Fibroblast of pulmonary artery (primary cell): ENCODE data around the gene TMEM174.

Experiments used
- DNase-seq: peaks from one replicate; pipeline ENCODE4 v3.0.0-alpha.2; 2010; ENCODE audit warnings: low read depth
- H3K4me3 ChIP-seq: replicated peaks from 2 replicates; pipeline ENCODE4 v1.5.1; 2011; ENCODE audit warnings: low read depth, mild to moderate bottlenecking, control low read depth, low read length, moderate library complexity
- CTCF ChIP-seq: IDR thresholded peaks from 2 replicates; pipeline ENCODE4 v1.5.1; 2011; ENCODE audit warnings: mild to moderate bottlenecking, control low read depth, low read length, inconsistent platforms; ENCODE audit errors: missing control alignments

TMEM174 gene

DNA sequence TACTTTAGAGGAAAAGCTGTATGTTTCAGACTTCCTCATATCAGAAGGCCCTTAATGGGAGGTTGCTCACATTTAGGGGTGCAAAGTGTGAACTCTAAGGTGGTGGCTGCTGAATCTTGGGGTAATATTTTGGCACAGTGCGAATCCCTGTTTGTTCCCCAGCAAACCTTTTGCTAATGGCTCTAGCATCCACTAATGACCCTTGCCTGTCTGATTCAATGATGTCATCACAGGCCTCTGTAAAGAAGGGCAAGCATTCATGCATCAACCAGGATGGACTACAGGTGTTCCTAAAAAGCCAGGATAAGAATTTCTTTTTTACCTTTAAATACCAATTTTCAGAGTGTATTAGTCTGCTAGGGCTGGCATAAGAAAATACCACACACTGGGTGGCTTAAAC, 32.2 kb upstream of the TMEM174 start:
- no peak for DNase-seq
- H3K4me3 ChIP-seq = no peak overlapping the region
- no peak for TF ChIP-seq CTCF

DNA sequence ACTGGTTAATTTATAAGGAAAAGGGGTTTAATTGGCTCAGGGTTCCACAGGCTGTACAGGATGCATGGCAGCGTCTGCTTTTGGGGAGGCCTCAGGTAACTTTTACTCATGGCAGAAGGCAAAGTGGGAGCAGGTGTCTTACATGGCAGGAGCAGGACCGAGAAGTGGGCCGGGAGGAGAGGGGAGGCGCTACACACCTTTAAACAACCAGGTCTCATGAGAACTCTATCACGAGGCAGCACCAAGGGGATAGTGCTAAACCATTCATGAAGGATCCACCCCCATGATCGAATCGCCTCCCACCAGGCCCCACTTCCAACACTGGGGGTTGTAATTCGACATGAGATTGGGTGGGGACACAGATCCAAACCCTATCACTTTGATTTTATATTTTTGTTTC, 31.0 kb upstream of the TMEM174 start:
- no peak for DNase-seq
- TF ChIP-seq CTCF = no peak
- H3K4me3 ChIP-seq = no peak overlapping the region

DNA sequence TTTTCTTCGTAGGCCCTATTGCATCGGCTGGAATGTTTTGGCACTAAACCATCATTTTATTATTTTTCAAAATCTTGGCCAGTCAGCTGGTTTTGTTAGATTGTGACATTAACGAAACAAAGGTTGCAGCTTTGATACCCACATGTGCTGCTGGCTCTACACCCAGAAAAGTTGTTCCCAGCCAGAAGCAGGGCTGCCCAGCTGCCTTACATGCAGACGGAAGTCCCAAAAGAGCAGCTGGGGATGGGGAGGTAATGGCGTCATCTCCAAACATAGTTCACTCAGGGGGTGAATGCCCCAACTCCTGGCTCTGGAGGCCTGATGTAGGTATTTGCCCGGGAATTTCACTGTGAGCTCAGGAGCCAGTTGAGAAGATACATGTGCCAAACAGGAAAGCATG, 29.3 kb upstream of the TMEM174 start:
- no peak for TF ChIP-seq CTCF
- no peak overlapping the region for H3K4me3 ChIP-seq
- DNase-seq = no peak

- no peak for TF ChIP-seq CTCF
- no peak overlapping the region for H3K4me3 ChIP-seq
- no peak for DNase-seq
Measured at GRCh38 chr5:73149540-73149939, 23.5 kb upstream of the TMEM174 start.

GRCh38 chr5:73150876-73151275, 22.1 kb upstream of the TMEM174 start:
- no peak for TF ChIP-seq CTCF
- no peak overlapping the region for H3K4me3 ChIP-seq
- no peak for DNase-seq

DNA sequence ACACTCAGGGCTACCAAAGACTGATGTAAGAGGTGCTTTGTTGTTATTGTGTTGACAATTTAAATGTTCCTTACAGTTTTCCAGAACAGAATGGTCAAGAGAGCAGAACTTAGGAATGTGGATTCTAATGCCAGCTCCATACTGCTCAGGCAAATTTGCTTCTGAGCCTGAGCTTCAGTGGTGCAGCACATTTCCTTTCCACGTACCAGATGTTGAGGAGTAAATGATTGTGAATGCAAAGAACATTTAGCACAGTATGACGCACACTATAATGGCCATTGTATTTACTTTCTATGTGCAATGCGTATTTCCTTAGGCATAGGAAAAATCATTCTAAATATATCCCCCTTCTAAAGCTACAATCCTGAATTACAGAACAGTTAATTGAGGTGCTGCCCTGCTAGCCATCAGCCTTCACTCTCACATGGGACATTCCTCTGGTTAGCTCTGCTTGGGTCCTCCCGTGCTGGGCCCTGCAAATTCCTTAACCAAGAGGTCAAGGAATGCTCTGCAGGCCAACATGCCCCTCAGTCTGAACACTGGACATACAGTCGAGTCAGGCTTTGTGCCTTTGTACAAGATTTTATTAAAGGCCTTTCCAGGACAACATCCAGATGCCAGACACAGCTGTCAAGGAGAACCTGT, 21.1 kb upstream of the TMEM174 start:
- TF ChIP-seq CTCF = no peak
- no peak for DNase-seq
- no peak overlapping the region for H3K4me3 ChIP-seq
